Ovary (tissue), 9 donors: ENCODE data around the gene DELE1. TPM values are rescaled to one million over a fixed set of nuclear protein-coding genes. Genes with fewer than 3 reads are reported as not detected.

ENCODE experiments used
- DNase-seq, 5 donors: peaks; one replicate each; pipeline ENCODE4 v3.0.0-alpha.2; 2019 to 2020
- H3K27ac ChIP-seq, 2 donors: fragments of 200-600 bp; one replicate each; pipeline versions ENCODE4 v1.5.1 to v1.8.0; 2019 to 2022
- H3K27me3 ChIP-seq: fragments of 200-600 bp; one replicate; pipeline ENCODE4 v1.8.0; 2022
- H3K36me3 ChIP-seq: fragments of 200-600 bp; sonication (generic); one replicate; pipeline ENCODE4 v1.5.1; 2019
- H3K4me1 ChIP-seq: one replicate; pipeline ENCODE4 v1.8.1; 2013; ENCODE audit warnings: mild to moderate bottlenecking, moderate library complexity; ENCODE audit not compliant: insufficient read depth
- H3K4me3 ChIP-seq: fragments of 200-600 bp; sonication (generic); one replicate; pipeline ENCODE4 v1.5.1; 2017
- H3K9me3 ChIP-seq, 2 donors: fragments of 200-600 bp in 1 of 2; sonication (generic) in 1 of 2; one replicate each; pipeline versions ENCODE4 v1.5.1 to v1.8.1; 2013 to 2019; ENCODE audit warnings: mild to moderate bottlenecking in 1 of 2, moderate library complexity in 1 of 2
- EP300 ChIP-seq: sonication (generic); formaldehyde crosslinking; IDR thresholded peaks from one replicate; pipeline ENCODE4 v1.6.1; 2017; ENCODE audit warnings: antibody characterized with exemption
- POLR2A ChIP-seq: fragments of 450-650 bp; IDR thresholded peaks from one replicate; pipeline ENCODE4 v1.6.1; 2017; ENCODE audit warnings: antibody characterized with exemption, mild to moderate bottlenecking, moderate library complexity
- WGBS, 3 donors: extraction: QIAGEN DNeasy Blood & Tissue Kit in 1 of 3; methylation state at CpG; one replicate each; pipeline versions ENCODE4 v1.1.5 to v1.1.7; 2013 to 2017; 5-methylcytosine and 5-hydroxymethylcytosine counted together
- intact Hi-C, 4 donors: fragments of 100-400 bp; cut with DNase I; formaldehyde crosslinking; loops; one replicate each; pipeline versions ENCODE4 v1.11.0 to v1.15.1; 2022 to 2023
- polyA plus RNA-seq, 2 donors: library from polyadenylated mRNA; stranded (reverse); fragments of 200-250 nt in 1 of 2; fragments of 350-450 nt in 1 of 2; fragmentation: Illumina TruSeq in 1 of 2; extraction: RNeasy Lipid Tissue Mini Kit (QIAGEN cat#74804) in 1 of 2; gene quantifications; one replicate each; pipeline ENCODE4 v1.2.3, GENCODE V29; 2013 to 2014
- total RNA-seq, 7 donors: library from RNA; depleted of rRNA in 2 of 7; stranded (reverse); fragments of >200 nt in 2 of 7; fragmentation: NEBNext Ultra II Directional in 3 of 7; extraction: Animal tissue kit (Norgen Biotek cat#: 25700) in 3 of 7; gene quantifications; one replicate each; pipeline versions ENCODE4 v1.1.0 to v1.2.4, GENCODE V29; 2016 to 2023
- TF ChIP-seq, protein P1 (sequence below), 3 donors: fragments of 450-650 bp in 2 of 3; fragments of 200-600 bp in 1 of 3; IDR thresholded peaks; one replicate each; pipeline versions ENCODE4 v1.5.1 to v1.8.0; 2016 to 2022; ENCODE audit warnings: antibody characterized with exemption in 3 of 3, mild to moderate bottlenecking in 1 of 3
- donor health status: DM: no; HTN: no; CAD: no; lungs with moderate emphysema.
- donor health status: DM: no; HTN: no; CAD: no.
- donor health status: Bipolar disorder and iron deficiency.
- donor health status: DM: yes; HTN: yes; CAD: no.
- donor health status: DM: no; HTN: no; CAD: no.
- donor health status: DM: yes; HTN: yes; CAD: no.

Gene DELE1
- total and polyA plus RNA-seq, 9 donors: 39.0 to 69.8 (median 48.4) TPM

DNA sequence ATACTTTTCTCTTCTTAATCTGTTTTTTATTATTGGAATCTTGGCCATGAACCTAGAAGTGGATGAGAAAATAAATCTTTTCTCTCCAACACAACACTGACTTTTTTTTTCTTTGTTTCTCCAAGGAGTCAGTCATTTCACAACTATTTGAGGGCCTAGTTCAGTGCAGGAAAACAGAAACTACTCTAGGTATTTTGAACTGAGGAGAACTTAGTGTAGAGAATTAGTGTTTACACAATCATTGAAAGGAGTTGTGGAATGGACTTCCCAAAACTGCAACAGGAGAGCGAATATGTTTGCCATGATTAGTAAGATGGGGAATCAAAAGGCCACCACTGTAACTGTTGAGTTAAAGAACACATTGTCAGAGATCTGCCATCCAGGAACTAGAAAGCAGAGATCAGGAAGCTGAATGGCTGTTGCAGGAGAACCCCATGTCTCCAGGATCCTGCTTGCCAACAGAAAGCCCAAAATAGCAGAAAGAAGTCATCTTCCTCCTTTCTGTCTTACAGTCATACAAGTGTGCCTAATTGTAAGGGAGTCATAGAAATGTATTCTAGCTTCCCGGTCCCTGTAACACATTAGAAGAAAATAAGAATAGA, 25.1 kb upstream of the DELE1 start:
- H3K27me3 ChIP-seq: no peaks in the 10 kb centered on the region
- no peaks in the 10 kb centered on the region for H3K9me3 ChIP-seq
- 81 to 90% (median 81%) methylated on average over 2 of the region's 2 CpGs for WGBS, 3 donors
- H3K4me3 ChIP-seq: no peak overlapping the region
- intact Hi-C loops: no loop called here
- no peaks in the 10 kb centered on the region for H3K36me3 ChIP-seq
- no peak overlapping the region for H3K27ac ChIP-seq
- DNase-seq: no peak
- H3K4me1 ChIP-seq: no peaks in the 10 kb centered on the region
- TF ChIP-seq POLR2A: no peak
- TF ChIP-seq, protein P1, sequence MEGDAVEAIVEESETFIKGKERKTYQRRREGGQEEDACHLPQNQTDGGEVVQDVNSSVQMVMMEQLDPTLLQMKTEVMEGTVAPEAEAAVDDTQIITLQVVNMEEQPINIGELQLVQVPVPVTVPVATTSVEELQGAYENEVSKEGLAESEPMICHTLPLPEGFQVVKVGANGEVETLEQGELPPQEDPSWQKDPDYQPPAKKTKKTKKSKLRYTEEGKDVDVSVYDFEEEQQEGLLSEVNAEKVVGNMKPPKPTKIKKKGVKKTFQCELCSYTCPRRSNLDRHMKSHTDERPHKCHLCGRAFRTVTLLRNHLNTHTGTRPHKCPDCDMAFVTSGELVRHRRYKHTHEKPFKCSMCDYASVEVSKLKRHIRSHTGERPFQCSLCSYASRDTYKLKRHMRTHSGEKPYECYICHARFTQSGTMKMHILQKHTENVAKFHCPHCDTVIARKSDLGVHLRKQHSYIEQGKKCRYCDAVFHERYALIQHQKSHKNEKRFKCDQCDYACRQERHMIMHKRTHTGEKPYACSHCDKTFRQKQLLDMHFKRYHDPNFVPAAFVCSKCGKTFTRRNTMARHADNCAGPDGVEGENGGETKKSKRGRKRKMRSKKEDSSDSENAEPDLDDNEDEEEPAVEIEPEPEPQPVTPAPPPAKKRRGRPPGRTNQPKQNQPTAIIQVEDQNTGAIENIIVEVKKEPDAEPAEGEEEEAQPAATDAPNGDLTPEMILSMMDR (IDR thresholded peaks at IDR 0.05): no peak
- no peak for TF ChIP-seq EP300

DNA sequence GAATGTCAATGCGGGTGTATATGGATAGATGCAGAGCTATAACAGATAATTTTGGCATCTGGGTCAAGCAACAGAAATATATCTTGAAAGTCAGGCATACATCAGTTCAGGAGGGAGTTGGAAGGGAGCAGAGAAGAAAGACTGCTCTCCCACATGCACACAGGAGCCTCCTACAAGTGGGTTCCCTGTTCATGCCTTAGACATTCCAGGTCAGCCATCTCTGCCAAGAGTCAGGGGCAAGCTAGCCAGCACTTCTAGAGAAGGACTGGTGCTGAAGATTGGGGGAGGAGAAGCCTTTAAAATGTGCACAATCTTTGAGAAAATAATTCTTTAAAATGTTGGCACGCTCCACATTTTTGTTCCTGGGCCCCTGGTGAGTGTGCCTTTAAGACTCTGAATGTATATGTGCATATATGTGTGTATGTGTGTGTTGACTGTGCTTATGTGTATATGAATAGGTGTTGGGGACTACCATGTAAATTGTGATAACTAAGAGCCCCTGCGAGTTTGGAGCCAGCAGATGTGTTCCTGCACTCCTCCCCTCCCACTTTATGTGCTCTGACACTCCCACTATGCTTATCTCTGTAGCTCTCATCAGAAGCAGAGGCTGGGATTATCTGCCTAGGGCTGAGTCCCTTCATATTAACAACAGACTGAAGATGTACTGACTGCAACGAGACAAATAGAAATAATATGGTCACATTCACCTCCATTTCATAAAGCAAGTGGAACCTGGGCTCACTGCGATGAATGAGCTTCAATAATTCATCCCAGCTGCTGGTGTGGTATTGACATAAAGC, 21.5 kb upstream of the DELE1 start:
- Histone ChIP-seq H3K9me3 (no peaks in the 10 kb centered on the region), H3K4me1 (no peaks in the 10 kb centered on the region), H3K27me3 (no peaks in the 10 kb centered on the region), H3K4me3 (no peak overlapping the region), H3K27ac (no peak overlapping the region), H3K36me3 (no peaks in the 10 kb centered on the region)
- no peak for DNase-seq
- intact Hi-C loops: no loop called here
- TF ChIP-seq, protein P1 (IDR thresholded peaks at IDR 0.05): no peak
- no peak for TF ChIP-seq EP300
- no peak for TF ChIP-seq POLR2A
- WGBS, 3 donors: 14 to 19% (median 15%) methylated on average over 5 of the region's 5 CpGs

DNA sequence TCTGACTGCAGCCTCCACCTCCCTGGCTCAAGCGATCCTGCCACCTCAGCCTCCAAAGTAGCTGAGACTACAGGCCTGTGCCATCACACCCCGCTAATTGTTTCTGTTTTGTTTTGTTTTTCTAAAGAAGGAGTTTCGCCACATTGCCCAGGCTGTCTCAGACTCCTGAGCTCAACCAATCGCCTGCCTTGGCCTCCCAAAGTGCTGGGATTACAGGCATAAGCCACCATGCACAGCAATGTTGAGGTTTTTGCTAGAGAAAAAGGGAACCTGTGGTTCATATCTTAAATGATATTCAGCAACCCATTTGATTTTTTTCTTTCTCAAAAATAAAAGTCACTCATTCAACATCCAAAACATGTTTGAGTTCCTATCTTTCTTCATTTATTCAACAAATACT, 20.4 kb upstream of the DELE1 start:
- Histone ChIP-seq H3K4me1 (no peaks in the 10 kb centered on the region), H3K36me3 (no peaks in the 10 kb centered on the region), H3K27ac (no peak overlapping the region), H3K4me3 (no peak overlapping the region), H3K27me3 (no peaks in the 10 kb centered on the region), H3K9me3 (no peaks in the 10 kb centered on the region)
- TF ChIP-seq POLR2A (no peak), EP300 (no peak)
- TF ChIP-seq, protein P1 (IDR thresholded peaks at IDR 0.05): no peak
- no peak for DNase-seq
- intact Hi-C loops: no loop called here
- WGBS, 3 donors: 74 to 82% (median 75%) methylated on average over 4 of the region's 4 CpGs

DNA sequence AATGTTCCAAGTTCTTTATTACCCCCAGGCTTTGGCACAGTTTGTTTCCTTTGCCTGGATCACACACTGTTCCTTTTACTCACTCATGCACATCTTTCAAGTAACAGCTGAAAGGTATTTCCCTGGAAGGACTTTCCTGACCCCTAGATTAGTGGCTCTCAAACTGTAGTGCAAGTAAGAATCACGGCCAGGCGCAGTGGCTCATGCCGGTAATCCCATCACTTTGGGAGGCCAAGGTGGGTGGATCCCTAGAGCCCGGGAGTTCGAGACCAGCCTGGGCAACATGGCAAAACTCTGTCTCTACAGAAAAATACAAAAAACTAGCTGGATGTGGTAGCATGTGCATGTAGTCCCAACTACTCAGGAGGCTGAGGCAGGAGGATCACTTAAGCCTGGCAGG, 19.1 kb upstream of the DELE1 start:
- intact Hi-C loops: no loop called here
- Histone ChIP-seq H3K36me3 (no peaks in the 10 kb centered on the region), H3K27ac (no peak overlapping the region), H3K9me3 (no peaks in the 10 kb centered on the region), H3K4me3 (no peak overlapping the region), H3K27me3 (no peaks in the 10 kb centered on the region), H3K4me1 (no peaks in the 10 kb centered on the region)
- 41 to 58% (median 52%) methylated on average over 5 of the region's 5 CpGs for WGBS, 3 donors
- no peak for DNase-seq
- TF ChIP-seq, protein P1 (IDR thresholded peaks at IDR 0.05): no peak
- TF ChIP-seq EP300 (no peak), POLR2A (no peak)
